A673 (cell line): ENCODE results near the gene CELF5.

Experiments used
- CTCF ChIP-seq: fragments of 300-800, 200-600 bp; sonication (generic); conservative IDR thresholded peaks from 2 replicates; pipeline ENCODE4 v1.5.1; 2017; ENCODE audit warnings: low read depth, mild to moderate bottlenecking, antibody characterized with exemption, low read length, moderate library complexity, mixed read lengths
- EZH2 ChIP-seq: fragments of 200-600 bp; sonication (generic); IDR thresholded peaks from 2 replicates; pipeline ENCODE4 v1.6.1; 2017; ENCODE audit warnings: borderline replicate concordance, low read depth, mild to moderate bottlenecking, mixed read lengths, antibody characterized with exemption, low read length; ENCODE audit not compliant: poor library complexity, severe bottlenecking

- TF ChIP-seq CTCF: no peak
- TF ChIP-seq EZH2: no peak
Observed at GRCh38 chr19:3270902-3271301, 46.4 kb downstream of the CELF5 start.
